GM13976 (cell line): ENCODE measurements around the gene PIK3AP1.

Source experiments
- DNase-seq: peaks from one replicate; pipeline ENCODE4 v3.0.0; 2012; ENCODE audit warnings: low spot score
- CTCF ChIP-seq: IDR thresholded peaks from 2 replicates; pipeline ENCODE4 v1.5.1; 2012; ENCODE audit warnings: borderline replicate concordance, mild to moderate bottlenecking; ENCODE audit not compliant: insufficient read depth; ENCODE audit errors: extremely low read depth, missing control alignments, control extremely low read depth
- in situ Hi-C: fragments of 300-500 bp; cut with MboI; formaldehyde crosslinking; loops from one replicate; pipeline ENCODE4 v1.12.0; 2022; ENCODE audit warnings: low sequenced_read_pairs, mixed read lengths, inconsistent platforms; ENCODE audit not compliant: unreplicated experiment

PIK3AP1 gene

GRCh38 chr10:96665306-96665705, 55.0 kb downstream of the PIK3AP1 start:
- TF ChIP-seq CTCF = no peak
- in situ Hi-C loops = no loop called here
- DNase-seq = no peak

- TF ChIP-seq CTCF = no peak
- in situ Hi-C loops = no loop called here
- DNase-seq = peak; percentile 54
Observed at GRCh38 chr10:96664563-96664962, 55.8 kb downstream of the PIK3AP1 start.

- in situ Hi-C loops = no loop called here
- TF ChIP-seq CTCF = no peak
- no peak for DNase-seq
Observed at GRCh38 chr10:96663797-96664196, 56.5 kb downstream of the PIK3AP1 start.

- in situ Hi-C loops = no loop called here
- TF ChIP-seq CTCF = no peak
- DNase-seq = no peak
Observed at GRCh38 chr10:96661632-96662031, 58.7 kb downstream of the PIK3AP1 start.

DNA sequence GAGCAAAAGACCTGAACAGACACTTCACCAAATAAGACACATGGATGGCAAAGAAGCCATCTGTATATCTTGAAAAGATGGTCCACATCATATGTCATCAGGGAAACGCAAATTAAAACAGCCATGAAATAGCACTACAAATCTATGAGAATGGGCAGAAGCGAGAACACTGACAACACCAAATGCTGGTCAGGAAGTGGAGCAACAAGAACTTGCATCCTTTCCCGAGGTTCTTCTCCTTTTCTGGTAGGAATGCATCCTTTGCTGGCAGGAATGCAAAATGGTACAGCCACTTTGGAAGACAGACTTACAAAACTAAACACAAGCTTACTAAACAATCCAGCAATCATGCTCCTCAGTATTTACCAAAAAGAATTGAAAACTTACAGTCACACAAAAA, 60.0 kb downstream of the PIK3AP1 start:
- in situ Hi-C loops = no loop called here
- no peak for DNase-seq
- TF ChIP-seq CTCF = no peak

GRCh38 chr10:96658844-96659243, 61.5 kb downstream of the PIK3AP1 start:
- in situ Hi-C loops = no loop called here
- TF ChIP-seq CTCF = no peak
- no peak for DNase-seq

- TF ChIP-seq CTCF = no peak
- no peak for DNase-seq
- in situ Hi-C loops = no loop called here
Observed at GRCh38 chr10:96657385-96657784, 62.9 kb downstream of the PIK3AP1 start.
